ENCODE measurements around the gene TACC3.

TACC3 gene

GRCh38 chr4:1749826-1750225, 28.5 kb downstream of the TACC3 start:
- no peaks in the 10 kb centered on the region for H3K9me3 ChIP-seq
- H3K4me3 ChIP-seq (ENCODE audit: low read depth, low read length), result no peak overlapping the region
- H3K36me3 ChIP-seq, result peaks cover 4% of the 10 kb centered on the region
- no peaks in the 10 kb centered on the region for H3K27me3 ChIP-seq
- H3K4me1 ChIP-seq, result peaks cover 6% of the 10 kb centered on the region
- no peak for DNase-seq
- no peak for TF ChIP-seq CTCF (IDR thresholded peaks at IDR 0.05; ENCODE audit: low read depth, low read length)

GRCh38 chr4:1750381-1751154, 29.2 kb downstream of the TACC3 start:
- no peaks in the 10 kb centered on the region for H3K9me3 ChIP-seq

GRCh38 chr4:1751155-1751918, 30.0 kb downstream of the TACC3 start:
- no peak for DNase-seq
- no peaks in the 10 kb centered on the region for H3K9me3 ChIP-seq
- H3K4me1 ChIP-seq, result peaks cover 6% of the 10 kb centered on the region
- H3K27me3 ChIP-seq, result no peaks in the 10 kb centered on the region
- no peak for TF ChIP-seq CTCF (IDR thresholded peaks at IDR 0.05; ENCODE audit: low read depth, low read length)
- no peaks in the 10 kb centered on the region for H3K36me3 ChIP-seq
- no peak overlapping the region for H3K4me3 ChIP-seq (ENCODE audit: low read depth, low read length)

More at GRCh38 chr4:1750381-1751154, 29.2 kb downstream of the TACC3 start:
- H3K36me3 ChIP-seq, result no peaks in the 10 kb centered on the region
- no peaks in the 10 kb centered on the region for H3K27me3 ChIP-seq
- H3K4me3 ChIP-seq (ENCODE audit: low read depth, low read length), result no peak overlapping the region
- no peak for TF ChIP-seq CTCF (IDR thresholded peaks at IDR 0.05; ENCODE audit: low read depth, low read length)
- DNase-seq, result no peak
- peaks cover 6% of the 10 kb centered on the region for H3K4me1 ChIP-seq

GRCh38 chr4:1751919-1752283, 30.6 kb downstream of the TACC3 start:
- no peaks in the 10 kb centered on the region for H3K9me3 ChIP-seq
- H3K4me1 ChIP-seq, result peaks cover 6% of the 10 kb centered on the region
- DNase-seq, result no peak

GRCh38 chr4:1752284-1753041, 31.1 kb downstream of the TACC3 start:
- Histone ChIP-seq H3K27me3 (no peaks in the 10 kb centered on the region), H3K4me3 (ENCODE audit: low read depth, low read length) (no peak overlapping the region), H3K9me3 (no peaks in the 10 kb centered on the region), H3K4me1 (peaks cover 6% of the 10 kb centered on the region), H3K36me3 (no peaks in the 10 kb centered on the region)
- no peak for TF ChIP-seq CTCF (IDR thresholded peaks at IDR 0.05; ENCODE audit: low read depth, low read length)
- no peak for DNase-seq

More at GRCh38 chr4:1751919-1752283, 30.6 kb downstream of the TACC3 start:
- Histone ChIP-seq H3K36me3 (no peaks in the 10 kb centered on the region), H3K4me3 (ENCODE audit: low read depth, low read length) (no peak overlapping the region), H3K27me3 (no peaks in the 10 kb centered on the region)
- TF ChIP-seq CTCF (IDR thresholded peaks at IDR 0.05; ENCODE audit: low read depth, low read length), result no peak

All from BE2C (cell line).